HG03378 (cell line): ENCODE data around the gene THEMIS2.

ENCODE experiments used
- ATAC-seq: cut with Tn5 transposase; IDR thresholded peaks from one replicate; pipeline ENCODE4 v1.9.1; 2021; ENCODE audit warnings: mild to moderate bottlenecking, moderate library complexity; ENCODE audit not compliant: unreplicated experiment

The THEMIS2 gene

GRCh38 chr1:27885114-27885528 is 12.8 kb downstream of the THEMIS2 start:
- ATAC-seq: no peak

GRCh38 chr1:27885621-27886352 is 13.4 kb downstream of the THEMIS2 start:
- ATAC-seq: no peak

- no peak for ATAC-seq
These were observed 14.0 kb downstream of the THEMIS2 start for GRCh38 chr1:27886353-27886679.

GRCh38 chr1:27886744-27887143 is 14.4 kb downstream of the THEMIS2 start:
- ATAC-seq: no peak

DNA sequence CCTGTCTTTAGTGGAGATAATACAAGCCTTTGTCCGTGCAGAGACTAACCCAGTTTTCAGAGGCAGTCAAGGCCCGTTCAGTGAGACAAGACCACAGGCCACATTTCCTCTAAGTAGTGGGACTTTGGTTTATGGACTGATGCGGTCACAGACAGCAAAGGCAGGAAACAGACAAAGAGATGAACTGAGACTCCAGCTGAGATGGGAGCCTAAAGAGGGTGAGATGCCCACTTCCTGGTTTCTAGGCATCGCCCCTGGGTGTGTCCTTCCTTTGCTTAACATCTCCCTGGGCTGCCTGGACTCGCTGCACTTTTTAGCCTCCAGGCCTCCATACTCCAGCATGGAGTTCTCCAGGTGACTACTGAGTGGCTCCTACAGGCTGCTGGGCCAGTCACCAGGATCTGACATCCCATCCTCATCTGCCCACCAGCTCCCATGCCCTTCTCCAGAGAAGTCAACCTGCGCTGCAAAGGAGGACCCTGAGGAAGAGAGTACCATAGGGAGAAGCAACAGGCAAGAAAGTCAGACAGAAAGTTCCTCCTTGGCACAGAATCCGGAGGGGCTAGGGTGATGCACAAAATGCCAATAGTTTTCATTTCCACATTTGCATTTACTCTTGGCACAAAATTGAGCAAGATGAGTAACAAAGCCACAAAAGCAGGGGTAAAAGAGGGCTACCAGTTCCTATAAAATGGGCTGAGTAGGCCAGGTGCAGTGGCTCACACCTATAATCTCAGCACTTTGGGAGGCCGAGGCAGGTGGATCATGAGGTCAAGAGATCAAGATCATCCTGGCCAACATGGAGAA is 15.1 kb downstream of the THEMIS2 start:
- ATAC-seq: no peak

- no peak for ATAC-seq
These were observed 17.2 kb downstream of the THEMIS2 start for GRCh38 chr1:27889506-27889905.

DNA sequence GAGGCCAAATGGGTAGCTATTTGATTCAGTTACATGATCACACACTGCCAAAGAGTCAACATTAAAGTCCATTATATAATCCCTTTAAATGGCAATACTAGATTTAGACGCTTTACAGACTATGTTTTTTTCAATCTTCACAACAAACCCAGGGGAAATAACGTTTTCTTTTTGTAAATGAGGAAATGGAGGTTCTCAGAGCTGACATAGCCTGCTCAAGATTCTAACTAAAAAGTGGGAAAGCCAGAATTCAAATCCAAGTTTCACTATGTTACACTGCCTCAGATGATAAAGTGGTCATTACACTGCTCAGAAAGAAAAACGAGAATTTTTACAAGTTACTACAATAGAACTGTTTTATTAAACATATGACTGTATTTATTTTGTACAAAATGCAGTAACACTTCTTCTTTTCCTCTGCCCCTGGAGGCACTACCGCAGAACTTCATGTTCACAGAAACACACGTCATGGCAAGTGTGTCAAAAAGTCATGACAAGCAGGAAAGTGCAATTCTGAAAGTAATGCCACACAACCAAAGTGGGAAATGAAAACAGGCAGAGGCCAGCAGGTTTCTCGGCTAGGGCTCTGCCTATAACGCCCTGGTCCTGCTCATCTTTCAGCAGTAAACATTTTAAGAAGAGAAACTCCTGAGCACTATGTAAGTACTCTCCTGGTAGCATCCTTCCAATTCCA is 19.0 kb downstream of the THEMIS2 start:
- peak; percentile 47 for ATAC-seq

GRCh38 chr1:27894521-27894920 is 22.2 kb downstream of the THEMIS2 start:
- ATAC-seq: no peak

- no peak for ATAC-seq
These were observed 34.4 kb downstream of the THEMIS2 start for GRCh38 chr1:27906759-27907158.

DNA sequence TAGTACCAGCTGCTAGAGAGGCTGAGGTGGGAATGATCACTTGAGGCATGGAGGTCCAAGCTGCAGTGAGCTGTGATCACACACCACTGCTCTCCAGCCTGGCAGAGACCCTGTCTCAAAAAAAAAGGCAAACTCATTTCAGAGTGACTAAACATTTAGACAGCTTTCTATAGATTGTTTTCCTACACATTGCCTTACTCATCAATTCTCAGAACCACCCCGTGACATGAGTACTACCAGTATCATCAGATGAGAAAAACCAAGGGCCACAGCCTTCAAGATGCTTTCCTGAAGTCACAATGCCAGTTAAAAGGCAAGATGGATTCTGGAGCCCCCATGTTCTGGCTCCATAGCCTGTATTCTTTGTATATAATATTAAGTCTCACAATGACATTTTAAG is 40.1 kb downstream of the THEMIS2 start:
- ATAC-seq: no peak

DNA sequence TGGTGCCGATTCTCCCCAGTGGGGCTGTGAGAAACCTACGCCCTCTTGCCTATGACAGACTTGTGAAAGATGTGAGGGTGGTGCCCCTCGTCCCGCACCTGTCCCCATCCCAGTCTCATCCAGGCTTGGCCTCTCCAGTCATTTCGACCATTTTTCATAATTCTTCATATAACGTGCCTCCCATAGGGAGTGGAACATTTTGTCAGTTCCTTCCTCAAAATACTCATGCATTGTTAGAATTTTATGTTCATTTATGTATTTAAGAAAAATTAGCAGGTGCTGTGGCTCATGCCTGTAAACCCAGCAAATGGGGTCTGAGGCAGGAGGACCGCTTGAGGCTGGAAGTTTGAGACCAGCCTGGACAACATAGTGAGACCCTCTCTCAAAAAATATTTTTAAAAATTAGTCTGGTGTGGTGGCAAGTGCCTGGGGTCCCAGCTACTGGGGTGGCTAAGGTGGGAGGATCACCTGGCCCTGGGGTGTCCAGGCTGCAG is 42.8 kb downstream of the THEMIS2 start:
- ATAC-seq: no peak

- no peak for ATAC-seq
These were observed 49.9 kb downstream of the THEMIS2 start for GRCh38 chr1:27922272-27922671.

DNA sequence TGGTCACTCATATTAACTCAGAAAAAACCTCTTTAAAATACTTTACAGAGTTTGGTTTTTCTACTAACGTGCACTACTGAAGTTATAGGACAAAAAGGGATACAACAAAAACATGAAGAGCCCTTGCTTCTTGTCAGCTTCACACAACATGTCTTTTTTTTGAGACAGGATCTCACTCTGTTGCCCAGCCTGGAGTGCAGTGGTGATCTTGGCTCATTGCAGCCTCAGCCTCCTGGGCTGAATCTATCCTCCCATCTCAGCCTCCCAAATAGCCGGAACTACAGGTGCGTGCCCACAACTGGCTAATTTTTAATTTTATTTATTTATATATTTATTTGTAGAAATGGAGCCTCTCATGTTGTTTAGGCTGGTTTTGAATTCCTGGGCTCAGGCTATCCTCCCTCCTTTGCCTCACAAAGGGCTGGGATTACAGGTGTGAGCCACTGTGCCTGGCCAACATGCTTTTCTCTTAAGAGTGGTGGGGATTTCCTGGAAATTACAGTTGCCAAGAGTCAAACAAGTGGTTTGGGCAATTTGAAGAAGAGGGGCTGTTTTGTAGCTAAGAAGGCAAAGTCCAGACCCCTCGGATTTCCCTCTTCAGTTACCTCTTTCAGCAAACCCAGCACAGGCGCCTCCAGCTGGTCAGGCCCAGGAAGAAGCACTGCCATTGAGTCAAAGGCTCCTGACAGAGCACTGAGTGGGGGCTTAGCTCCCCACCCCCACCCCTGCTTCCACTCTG is 56.0 kb downstream of the THEMIS2 start:
- no peak for ATAC-seq

GRCh38 chr1:27931184-27931583 is 58.8 kb downstream of the THEMIS2 start:
- no peak for ATAC-seq

DNA sequence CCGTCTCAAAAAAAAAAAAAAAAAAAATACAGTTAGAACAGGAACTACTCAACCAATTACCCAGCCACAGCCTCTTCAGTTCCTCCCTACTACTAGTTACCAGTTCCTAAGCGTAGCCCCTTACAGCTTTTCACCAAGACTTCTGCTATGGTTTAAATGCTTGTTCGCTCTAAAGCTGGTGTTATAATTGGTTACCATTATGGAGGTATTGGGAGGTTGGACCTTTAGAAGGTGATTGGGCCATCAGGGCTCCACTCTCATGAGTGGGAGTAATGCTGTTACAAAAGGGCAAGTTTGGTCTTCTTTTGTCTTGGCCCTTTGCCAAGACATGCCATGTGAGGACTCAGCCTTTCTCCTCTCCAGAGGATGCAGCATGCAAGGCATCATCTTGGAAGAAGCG is 59.4 kb downstream of the THEMIS2 start:
- ATAC-seq: no peak

GRCh38 chr1:27934818-27935549 is 62.6 kb downstream of the THEMIS2 start, which contains the start of gene SMPDL3B:
SMPDL3B (plus strand) TSS chr1:27935000; CDS start chr1:27935184, 184 bp downstream.
- ATAC-seq: no peak

- no peak for ATAC-seq
These were observed 63.4 kb downstream of the THEMIS2 start for GRCh38 chr1:27935721-27936120.
